ENCODE data around the gene ZFP57.

Gene ZFP57

GRCh38 chr6:29656157-29656556, 24.8 kb downstream of the ZFP57 start:
- no peak overlapping the region for H3K4me3 ChIP-seq (ENCODE audit: low read depth, low read length)
- no peak for TF ChIP-seq CTCF (IDR thresholded peaks at IDR 0.05; ENCODE audit: insufficient read depth, low read depth, low read length, missing control alignments)
- DNase-seq (ENCODE audit: low read depth), result peak; percentile 63

GRCh38 chr6:29655658-29656057, 25.3 kb downstream of the ZFP57 start:
- TF ChIP-seq CTCF (IDR thresholded peaks at IDR 0.05; ENCODE audit: insufficient read depth, low read depth, low read length, missing control alignments), result no peak
- DNase-seq (ENCODE audit: low read depth), result no peak
- H3K4me3 ChIP-seq (ENCODE audit: low read depth, low read length), result no peak overlapping the region

- peak; percentile 87 for DNase-seq (ENCODE audit: low read depth)
- TF ChIP-seq CTCF (IDR thresholded peaks at IDR 0.05; ENCODE audit: insufficient read depth, low read depth, low read length, missing control alignments), result peak; percentile 65
- H3K4me3 ChIP-seq (ENCODE audit: low read depth, low read length), result no peak overlapping the region
These were observed 27.4 kb downstream of the ZFP57 start for GRCh38 chr6:29653452-29654038.

GRCh38 chr6:29652198-29652584, 28.8 kb downstream of the ZFP57 start:
- no peak for TF ChIP-seq CTCF (IDR thresholded peaks at IDR 0.05; ENCODE audit: insufficient read depth, low read depth, low read length, missing control alignments)
- no peak overlapping the region for H3K4me3 ChIP-seq (ENCODE audit: low read depth, low read length)

GRCh38 chr6:29651413-29652197, 29.3 kb downstream of the ZFP57 start:
- peak; percentile 46 for DNase-seq (ENCODE audit: low read depth)
- peak; percentile 56 for TF ChIP-seq CTCF (IDR thresholded peaks at IDR 0.05; ENCODE audit: insufficient read depth, low read depth, low read length, missing control alignments)
- no peak overlapping the region for H3K4me3 ChIP-seq (ENCODE audit: low read depth, low read length)

More at GRCh38 chr6:29652198-29652584, 28.8 kb downstream of the ZFP57 start:
- no peak for DNase-seq (ENCODE audit: low read depth)

- H3K4me3 ChIP-seq (ENCODE audit: low read depth, low read length), result peak overlapping the region; percentile 71
- peak; percentile 98 for DNase-seq (ENCODE audit: low read depth)
- TF ChIP-seq CTCF (IDR thresholded peaks at IDR 0.05; ENCODE audit: insufficient read depth, low read depth, low read length, missing control alignments), result peak; percentile 94
These were observed 31.0 kb downstream of the ZFP57 start for GRCh38 chr6:29649701-29650673.
